Trophoblast cell (in vitro differentiated cells and primary cell): ENCODE measurements around the gene PDLIM1.

Experiments used
- DNase-seq, 2 donors: peaks; one replicate each; pipeline ENCODE4 v3.0.0-alpha.2; 2016
- H2AFZ ChIP-seq: 2 replicates; pipeline ENCODE4 v1.6.1; 2013; ENCODE audit warnings: low read length, moderate library complexity, mild to moderate bottlenecking; ENCODE audit not compliant: insufficient read depth, poor library complexity
- H2AK5ac ChIP-seq: 2 replicates; pipeline ENCODE4 v1.6.1; 2013; ENCODE audit warnings: mild to moderate bottlenecking, low read length
- H2BK120ac ChIP-seq: 2 replicates; pipeline ENCODE4 v1.6.1; 2013; ENCODE audit warnings: low read length, mild to moderate bottlenecking, moderate library complexity; ENCODE audit not compliant: insufficient read depth, poor library complexity
- H2BK12ac ChIP-seq: 2 replicates; pipeline ENCODE4 v1.6.1; 2013; ENCODE audit warnings: mild to moderate bottlenecking, low read length, moderate library complexity
- H2BK5ac ChIP-seq: 2 replicates; pipeline ENCODE4 v1.6.1; 2013; ENCODE audit warnings: low read length, low read depth, moderate library complexity, mild to moderate bottlenecking; ENCODE audit not compliant: poor library complexity
- H3K14ac ChIP-seq: 2 replicates; pipeline ENCODE4 v1.6.1; 2013; ENCODE audit warnings: mild to moderate bottlenecking, low read length
- H3K18ac ChIP-seq: 2 replicates; pipeline ENCODE4 v1.6.1; 2013; ENCODE audit warnings: mild to moderate bottlenecking, low read length
- H3K23ac ChIP-seq: 2 replicates; pipeline ENCODE4 v1.6.1; 2013; ENCODE audit warnings: low read length
- H3K27ac ChIP-seq: 2 replicates; pipeline ENCODE4 v1.5.1; 2013; ENCODE audit warnings: low read depth, mild to moderate bottlenecking, inconsistent platforms, low read length, moderate library complexity
- H3K27me3 ChIP-seq: 2 replicates; pipeline ENCODE4 v1.6.1; 2013; ENCODE audit warnings: inconsistent platforms, mild to moderate bottlenecking, low read length, moderate library complexity; ENCODE audit not compliant: insufficient read depth
- H3K36me3 ChIP-seq, 2 experiments: 1 replicate in 1 of 2; 2 replicates in 1 of 2; pipeline ENCODE4 v1.6.1; 2013; ENCODE audit warnings: low read length in 2 of 2, mild to moderate bottlenecking in 2 of 2, moderate library complexity in 1 of 2; ENCODE audit not compliant: insufficient read depth in 2 of 2, control insufficient read depth in 1 of 2
- H3K4ac ChIP-seq: 2 replicates; pipeline ENCODE4 v1.6.1; 2013; ENCODE audit warnings: low read depth, mild to moderate bottlenecking, low read length, moderate library complexity
- H3K4me1 ChIP-seq, 2 experiments: 1 replicate in 1 of 2; 2 replicates in 1 of 2; pipeline ENCODE4 v1.6.1; 2013; ENCODE audit warnings: low read length in 2 of 2, mild to moderate bottlenecking in 2 of 2, moderate library complexity in 1 of 2; ENCODE audit not compliant: insufficient read depth in 2 of 2, control insufficient read depth in 1 of 2
- H3K4me2 ChIP-seq: 2 replicates; pipeline ENCODE4 v1.6.1; 2013; ENCODE audit warnings: inconsistent platforms, mild to moderate bottlenecking, low read length, moderate library complexity
- H3K4me3 ChIP-seq: 2 replicates; pipeline ENCODE4 v1.5.1; 2013; ENCODE audit warnings: mild to moderate bottlenecking, low read depth, low read length, inconsistent platforms
- H3K79me1 ChIP-seq: one replicate; pipeline ENCODE4 v1.6.1; 2013; ENCODE audit warnings: low read length
- H3K79me2 ChIP-seq: 2 replicates; pipeline ENCODE4 v1.6.1; 2013; ENCODE audit warnings: low read length, mild to moderate bottlenecking; ENCODE audit not compliant: control insufficient read depth, insufficient read depth, poor library complexity
- H3K9ac ChIP-seq: 2 replicates; pipeline ENCODE4 v1.6.1; 2013; ENCODE audit warnings: mild to moderate bottlenecking, low read length
- H3K9me3 ChIP-seq: 2 replicates; pipeline ENCODE4 v1.6.1; 2013; ENCODE audit warnings: low read depth, mild to moderate bottlenecking, control low read depth, inconsistent platforms, low read length; ENCODE audit not compliant: insufficient read depth
- H4K12ac ChIP-seq: 2 replicates; pipeline ENCODE4 v1.6.1; 2013; ENCODE audit warnings: low read depth, mild to moderate bottlenecking, low read length, moderate library complexity
- H4K8ac ChIP-seq: 2 replicates; pipeline ENCODE4 v1.6.1; 2013; ENCODE audit warnings: low read depth, mild to moderate bottlenecking, low read length, moderate library complexity
- H4K91ac ChIP-seq: one replicate; pipeline ENCODE4 v1.6.1; 2013; ENCODE audit warnings: low read depth, mild to moderate bottlenecking, low read length, moderate library complexity
- WGBS: extraction: QIAGEN DNeasy Blood & Tissue Kit; methylation state at CpG from one replicate; pipeline ENCODE4 v1.1.7; 2013; ENCODE audit warnings: missing lambda C conversion rate; ENCODE audit not compliant: insufficient read length, insufficient coverage; ENCODE audit errors: extremely low coverage; 5-methylcytosine and 5-hydroxymethylcytosine counted together

PDLIM1 gene

GRCh38 chr10:95262763-95263518 lies 27.9 kb downstream of the PDLIM1 start:
- WGBS = no CpG with 5 or more reads among the region's 5 CpGs
- Histone ChIP-seq H3K23ac (no peak overlapping the region), H3K9me3 (no peaks in the 10 kb centered on the region), H3K9ac (no peak overlapping the region), H2BK120ac (peak overlapping the region; percentile 41), H3K27ac (peak overlapping the region; percentile 90), H3K4me3 (no peak overlapping the region), H4K12ac (no peak overlapping the region), H3K27me3 (no peaks in the 10 kb centered on the region), H3K4ac (peak overlapping the region; percentile 40), H3K36me3 (peaks cover 18 to 23% of the 10 kb centered on the region in 2 experiments), H2BK12ac (no peak overlapping the region), H3K4me1 (peaks cover 38 to 40% of the 10 kb centered on the region in 2 experiments), H2AFZ (no peak overlapping the region), H4K8ac (no peak overlapping the region), H2BK5ac (peak overlapping the region; percentile 38), H3K14ac (no peak overlapping the region), H3K18ac (no peak overlapping the region), H3K79me2 (peaks cover 10% of the 10 kb centered on the region), H2AK5ac (peak overlapping the region; percentile 61), H3K79me1 (peaks cover 41% of the 10 kb centered on the region), H3K4me2 (no peak overlapping the region), H4K91ac (peak overlapping the region; percentile 61)
- DNase-seq = no peak

DNA sequence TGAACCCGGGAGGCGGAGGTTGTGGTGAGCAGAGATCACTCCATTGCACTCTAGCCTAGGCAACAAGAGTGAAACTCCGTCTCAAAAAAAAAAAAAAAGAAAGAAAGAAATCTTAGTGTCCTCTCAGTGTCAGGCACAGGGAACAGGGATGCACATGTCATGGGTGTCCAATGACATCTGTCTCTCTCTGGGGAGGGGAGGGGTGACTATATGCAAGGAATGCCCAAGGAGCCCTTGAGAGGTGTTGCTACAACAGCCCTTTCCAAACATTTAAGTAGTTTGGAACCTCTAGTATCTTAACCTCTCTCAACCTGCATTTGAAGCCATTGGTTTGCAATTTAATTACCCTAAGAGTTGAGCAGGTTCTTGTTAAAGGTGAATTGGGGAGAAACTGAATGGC lies 28.9 kb downstream of the PDLIM1 start:
- Histone ChIP-seq H3K4me1 (peaks cover 38 to 40% of the 10 kb centered on the region in 2 experiments), H3K27me3 (no peaks in the 10 kb centered on the region), H3K23ac (no peak overlapping the region), H2AFZ (no peak overlapping the region), H3K36me3 (peaks cover 18 to 26% of the 10 kb centered on the region in 2 experiments), H4K91ac (peak overlapping the region; percentile 26), H3K4me2 (no peak overlapping the region), H3K18ac (no peak overlapping the region), H3K79me1 (peaks cover 41% of the 10 kb centered on the region), H3K9ac (no peak overlapping the region), H4K8ac (no peak overlapping the region), H2BK5ac (peak overlapping the region; percentile 6), H3K14ac (peak overlapping the region; percentile 57), H3K27ac (peak overlapping the region; percentile 90), H3K79me2 (peaks cover 10% of the 10 kb centered on the region), H3K4ac (no peak overlapping the region), H2BK12ac (peak overlapping the region; percentile 42), H3K4me3 (no peak overlapping the region), H2AK5ac (peak overlapping the region; percentile 57), H4K12ac (no peak overlapping the region), H2BK120ac (peak overlapping the region; percentile 15), H3K9me3 (no peaks in the 10 kb centered on the region)
- WGBS = no CpG with 5 or more reads among the region's 3 CpGs
- DNase-seq = no peak

DNA sequence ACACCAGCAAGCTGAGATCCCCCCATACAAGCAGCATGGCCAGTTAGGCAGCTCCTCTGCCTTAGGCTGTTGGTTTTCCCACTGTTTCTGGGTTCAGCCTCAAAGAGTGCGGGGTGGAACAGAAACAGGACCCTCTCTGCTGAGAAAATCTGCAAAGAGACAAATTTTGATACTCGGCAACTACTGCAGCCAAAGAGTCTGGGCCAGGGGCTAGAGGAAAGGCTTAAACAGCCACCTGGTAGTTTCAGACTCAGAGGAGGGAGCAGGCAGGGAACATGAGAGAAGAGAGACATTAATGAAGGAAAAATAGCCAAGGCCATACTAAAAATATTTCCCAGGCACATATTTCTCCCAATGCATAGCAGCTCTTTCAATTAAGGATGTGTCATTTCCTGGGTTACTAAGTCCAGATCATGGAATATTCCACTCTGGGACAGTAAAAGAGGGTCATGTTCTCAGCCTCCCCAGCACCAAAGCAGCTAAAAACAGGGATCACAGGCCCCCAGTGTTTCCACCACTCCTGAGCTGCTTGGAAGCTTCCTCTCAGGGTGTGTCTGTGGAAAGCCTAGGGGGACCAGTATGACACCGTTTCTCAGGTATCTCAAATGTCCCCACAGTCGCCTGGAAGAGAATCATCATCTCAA lies 29.8 kb downstream of the PDLIM1 start:
- Histone ChIP-seq H3K14ac (peak overlapping the region; percentile 86), H3K4me3 (no peak overlapping the region), H2AK5ac (no peak overlapping the region), H3K36me3 (peaks cover 20 to 26% of the 10 kb centered on the region in 2 experiments), H4K12ac (no peak overlapping the region), H3K27me3 (no peaks in the 10 kb centered on the region), H2BK120ac (peak overlapping the region; percentile 61), H2BK12ac (peak overlapping the region; percentile 56), H3K4ac (no peak overlapping the region), H4K8ac (peak overlapping the region; percentile 83), H3K79me1 (peaks cover 37% of the 10 kb centered on the region), H3K4me1 (peaks cover 36 to 40% of the 10 kb centered on the region in 2 experiments), H3K27ac (peak overlapping the region; percentile 90), H3K9ac (peak overlapping the region; percentile 78), H3K79me2 (peaks cover 10% of the 10 kb centered on the region), H3K4me2 (peak overlapping the region; percentile 35), H4K91ac (peak overlapping the region; percentile 78), H2BK5ac (peak overlapping the region; percentile 77), H2AFZ (no peak overlapping the region), H3K18ac (peak overlapping the region; percentile 31), H3K9me3 (no peaks in the 10 kb centered on the region), H3K23ac (no peak overlapping the region)
- WGBS = no CpG with 5 or more reads among the region's 4 CpGs
- no peak for DNase-seq

GRCh38 chr10:95260397-95260881 lies 30.4 kb downstream of the PDLIM1 start:
- Histone ChIP-seq H3K9ac (no peak overlapping the region), H2AK5ac (peak overlapping the region; percentile 32), H3K23ac (no peak overlapping the region), H3K4me1 (peaks cover 31 to 35% of the 10 kb centered on the region in 2 experiments), H3K4me2 (peak overlapping the region; percentile 35), H3K27ac (peak overlapping the region; percentile 90), H4K12ac (no peak overlapping the region), H3K4ac (no peak overlapping the region), H2AFZ (no peak overlapping the region), H3K36me3 (peaks cover 17 to 26% of the 10 kb centered on the region in 2 experiments), H2BK12ac (no peak overlapping the region), H3K79me2 (peaks cover 8% of the 10 kb centered on the region), H3K27me3 (no peaks in the 10 kb centered on the region), H3K79me1 (peaks cover 32% of the 10 kb centered on the region), H2BK120ac (no peak overlapping the region), H3K14ac (no peak overlapping the region), H3K9me3 (no peaks in the 10 kb centered on the region), H4K8ac (peak overlapping the region; percentile 17), H4K91ac (no peak overlapping the region), H3K4me3 (no peak overlapping the region), H3K18ac (no peak overlapping the region), H2BK5ac (peak overlapping the region; percentile 63)
- peak; percentile 79 to 86 for DNase-seq
- no CpG with 5 or more reads among the region's 3 CpGs for WGBS
